Measurements from ENCODE around the gene RALGPS1.

The RALGPS1 gene

DNA sequence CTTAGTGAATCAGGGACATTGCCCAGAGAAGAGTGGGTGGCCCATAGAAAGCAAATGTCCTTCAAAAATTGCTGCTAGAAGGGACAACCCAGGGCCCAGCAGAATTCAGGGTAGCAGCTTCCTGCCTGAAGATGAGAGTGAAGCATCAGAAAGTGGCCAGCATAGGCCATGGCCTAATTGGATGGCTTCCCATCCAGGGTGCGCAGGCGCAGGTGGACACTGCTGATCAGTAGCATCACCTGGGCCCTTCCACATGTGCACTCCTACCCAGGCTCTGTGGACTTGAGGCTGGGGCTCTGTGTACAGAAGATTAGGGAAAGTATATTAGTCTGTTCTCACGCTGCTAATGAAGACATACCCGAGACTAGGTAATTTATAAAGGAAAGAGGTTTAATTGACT lies 291.4 kb downstream of the RALGPS1 start:
- no peak for DNase-seq (ENCODE audit: low read depth)

DNA sequence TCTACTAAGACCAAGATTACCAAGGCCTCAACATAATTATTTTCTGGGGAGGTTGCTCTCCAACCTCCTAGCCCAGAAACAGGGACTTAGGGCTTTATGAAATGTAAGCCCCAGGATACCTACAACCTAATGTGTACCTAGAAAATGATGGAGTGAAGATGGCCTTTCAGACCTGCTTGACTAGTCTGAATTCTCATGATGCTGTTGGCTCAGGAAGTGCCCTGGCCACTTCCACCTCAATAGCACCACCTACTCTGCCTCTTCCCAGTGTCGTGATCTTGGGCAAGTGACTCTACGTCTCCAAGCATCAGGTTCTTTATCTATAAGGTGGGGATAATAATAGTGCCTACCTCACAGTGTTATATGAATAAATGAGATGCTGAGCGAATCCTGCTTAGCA lies 292.1 kb downstream of the RALGPS1 start:
- no peak for DNase-seq (ENCODE audit: low read depth)

DNA sequence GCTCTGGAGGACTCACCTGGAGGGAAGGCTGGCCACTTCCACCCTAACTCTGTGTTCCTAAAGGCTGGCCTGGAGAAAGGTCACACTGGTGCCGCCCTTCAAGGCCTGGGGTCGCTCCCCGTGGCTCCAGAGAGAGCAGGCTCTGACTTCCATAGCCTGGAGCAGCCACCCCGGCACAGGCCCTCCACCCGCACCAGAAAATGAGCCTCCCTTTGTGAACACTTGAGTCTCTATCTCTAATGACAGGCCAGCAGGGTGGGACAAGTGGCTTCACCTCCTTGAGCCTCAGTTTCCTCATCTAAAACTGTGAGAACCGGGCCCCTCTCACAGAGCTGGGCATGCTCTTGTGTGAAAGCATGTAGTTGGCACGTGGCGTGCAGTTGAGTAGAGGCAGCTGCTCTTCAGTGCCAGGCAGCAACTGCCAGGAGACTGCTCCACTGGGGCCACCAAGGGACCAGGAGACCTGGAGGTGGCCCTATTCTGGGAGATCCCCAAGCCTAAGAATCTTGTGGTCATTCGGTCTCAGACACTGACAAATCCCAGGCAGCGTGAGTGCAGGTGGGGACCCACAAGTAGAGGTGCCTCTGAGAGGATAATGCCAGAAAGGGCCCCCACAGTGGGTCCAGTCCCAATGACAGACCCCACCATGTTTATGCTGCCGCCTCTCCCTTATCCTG lies 293.3 kb downstream of the RALGPS1 start:
- no peak for DNase-seq (ENCODE audit: low read depth)

DNA sequence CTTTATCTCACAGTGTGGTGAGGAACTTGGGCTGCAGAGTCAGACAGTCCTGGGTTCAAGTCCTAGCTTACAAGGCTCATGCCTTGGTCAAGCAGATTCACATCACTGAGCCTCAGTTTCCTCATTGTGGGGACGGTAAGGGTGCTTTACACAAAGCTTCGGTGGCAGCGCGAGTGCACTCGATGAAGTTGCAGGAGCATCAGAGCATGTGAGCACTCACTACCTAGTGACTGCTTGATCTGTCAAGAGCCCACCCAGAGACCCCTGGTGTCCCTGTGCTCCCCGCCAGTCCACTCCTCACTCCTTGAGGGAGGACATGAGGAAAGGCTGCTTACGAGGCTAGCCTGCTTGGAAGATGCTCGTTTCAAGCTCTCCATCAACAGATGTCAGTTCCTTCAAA lies 293.8 kb downstream of the RALGPS1 start:
- no peak for DNase-seq (ENCODE audit: low read depth)

DNA sequence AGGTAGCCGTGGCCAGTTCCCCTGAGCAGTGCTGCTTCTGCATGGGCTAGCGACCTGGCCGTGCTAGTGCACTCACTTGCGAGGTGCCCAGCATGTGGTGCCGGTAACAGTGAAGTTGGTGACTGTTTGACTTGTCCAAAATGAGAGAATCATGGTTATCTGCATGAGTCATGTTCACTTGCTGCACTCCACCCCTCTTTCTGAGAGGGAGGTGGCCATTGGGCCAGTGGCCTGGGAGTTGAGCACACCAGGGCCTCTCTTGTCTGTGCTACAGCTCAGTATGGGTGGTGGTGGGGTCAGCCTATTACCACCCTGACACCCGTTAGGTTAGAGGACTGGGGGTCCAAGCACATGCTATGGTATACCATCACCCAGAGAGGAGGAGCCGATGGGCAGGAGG lies 294.6 kb downstream of the RALGPS1 start:
- no peak for DNase-seq (ENCODE audit: low read depth)

DNA sequence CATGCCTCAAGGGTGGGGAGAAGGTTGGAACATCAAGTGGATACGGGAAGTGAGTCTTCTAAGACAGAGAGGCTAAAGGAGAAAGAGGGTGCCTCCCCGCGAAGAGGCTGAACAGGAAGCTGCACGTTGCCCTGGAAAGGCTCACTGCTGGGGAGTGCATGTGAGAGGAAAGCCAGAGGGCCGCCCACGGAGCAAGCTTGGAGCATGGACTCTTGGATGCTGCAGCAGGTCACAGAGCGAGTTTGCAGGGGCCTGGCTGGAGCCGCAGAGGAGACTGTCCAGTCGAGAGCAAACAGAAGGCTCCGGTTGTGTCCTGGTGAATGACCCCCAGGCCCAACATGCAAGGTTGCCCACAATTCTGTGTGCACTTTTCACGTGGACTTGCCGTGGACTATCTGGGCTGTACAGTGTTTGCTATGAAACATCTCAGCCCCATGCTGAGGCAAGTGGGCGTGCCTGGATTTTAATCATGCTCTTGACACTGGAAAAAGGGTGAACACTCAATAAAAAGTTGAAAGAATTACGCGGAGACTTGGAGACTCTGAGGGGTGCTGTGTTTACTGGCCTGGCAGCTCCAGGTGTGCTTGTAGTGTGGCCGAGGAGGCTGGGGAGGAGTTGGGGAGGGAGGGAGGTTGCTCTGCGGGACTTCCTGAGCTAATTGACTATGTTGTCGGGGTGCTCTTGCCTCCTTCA lies 295.5 kb downstream of the RALGPS1 start:
- no peak for DNase-seq (ENCODE audit: low read depth)

DNA sequence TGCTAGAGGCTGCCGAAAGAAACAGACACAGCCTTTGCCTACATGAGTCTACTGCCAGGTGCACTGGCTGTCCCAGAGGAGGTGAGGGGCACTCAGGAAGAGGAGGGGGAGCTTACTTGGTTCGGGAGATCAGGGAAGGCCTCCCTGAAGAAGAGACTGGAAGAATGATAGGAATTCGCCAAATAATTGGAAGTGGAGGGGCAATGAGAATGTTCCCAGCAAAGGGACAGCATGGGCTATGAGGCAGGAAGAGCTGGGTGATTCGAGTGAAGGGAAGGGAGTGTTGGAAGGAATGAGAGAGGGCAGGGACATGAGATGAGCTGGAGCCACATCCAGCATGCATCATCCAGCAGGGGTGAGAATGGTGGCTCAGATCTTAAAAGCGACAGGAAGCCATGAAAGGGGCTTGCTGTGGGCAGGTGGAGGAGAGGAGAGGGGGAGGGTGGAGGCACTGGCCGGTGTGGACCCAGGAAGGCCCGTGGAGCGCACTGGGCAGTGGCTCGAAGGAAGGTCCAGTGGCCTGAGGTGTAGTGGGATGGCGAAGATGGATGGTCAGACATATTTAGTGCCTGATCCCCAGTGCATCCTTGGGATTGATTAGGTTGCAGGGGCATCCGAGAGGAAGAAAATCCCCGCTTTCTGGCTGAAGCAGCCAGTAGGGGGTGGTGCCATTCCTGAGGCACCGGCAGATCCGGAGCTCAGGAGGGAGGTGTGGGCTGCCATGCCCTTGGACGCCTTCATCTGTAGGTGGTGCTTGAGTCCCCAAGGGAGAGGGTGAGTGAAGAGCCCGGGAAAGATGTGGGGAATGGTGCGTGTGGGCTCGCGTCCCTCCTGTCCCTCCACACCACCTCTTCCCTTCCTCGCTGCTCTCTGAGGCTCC lies 296.5 kb downstream of the RALGPS1 start:
- no peak for DNase-seq (ENCODE audit: low read depth)

DNA sequence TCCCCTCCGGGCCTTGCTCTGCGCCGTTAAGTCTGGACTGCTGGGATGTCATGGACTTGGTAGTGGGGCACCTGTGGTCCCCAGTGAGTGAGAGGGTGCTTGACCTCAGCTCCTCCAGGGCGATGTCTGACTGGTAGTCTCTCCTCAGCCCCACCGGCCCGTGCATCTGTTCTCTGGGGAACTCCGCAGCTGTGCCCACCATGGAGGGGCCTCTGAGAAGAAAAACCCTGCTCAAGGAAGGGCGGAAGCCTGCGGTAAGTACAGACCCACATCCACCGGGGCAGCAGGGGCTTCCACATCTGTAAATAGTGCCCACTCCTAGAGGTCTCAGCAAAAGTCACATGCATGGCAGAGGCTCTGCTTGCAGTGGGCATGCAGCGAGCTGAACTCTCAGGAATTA lies 297.4 kb downstream of the RALGPS1 start:
- DNase-seq (ENCODE audit: low read depth), result no peak

DNA sequence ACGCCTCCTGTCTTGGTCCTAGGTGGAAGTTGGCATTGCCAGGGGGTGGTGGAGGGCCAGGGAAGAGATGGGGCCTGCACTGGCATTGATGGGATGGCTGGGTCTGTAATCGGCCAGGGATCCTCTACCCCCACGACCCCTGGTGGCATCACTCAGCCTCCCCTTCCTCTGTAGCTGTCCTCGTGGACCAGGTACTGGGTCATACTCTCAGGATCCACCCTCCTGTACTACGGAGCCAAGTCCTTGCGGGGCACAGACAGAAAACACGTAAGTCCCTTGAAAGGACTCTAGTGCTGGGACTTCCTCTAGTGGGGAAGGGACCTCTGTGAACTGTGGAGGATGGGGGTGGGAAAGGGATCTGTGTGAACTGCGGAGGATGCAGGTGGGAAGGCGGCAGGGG lies 297.9 kb downstream of the RALGPS1 start:
- DNase-seq (ENCODE audit: low read depth), result no peak

DNA sequence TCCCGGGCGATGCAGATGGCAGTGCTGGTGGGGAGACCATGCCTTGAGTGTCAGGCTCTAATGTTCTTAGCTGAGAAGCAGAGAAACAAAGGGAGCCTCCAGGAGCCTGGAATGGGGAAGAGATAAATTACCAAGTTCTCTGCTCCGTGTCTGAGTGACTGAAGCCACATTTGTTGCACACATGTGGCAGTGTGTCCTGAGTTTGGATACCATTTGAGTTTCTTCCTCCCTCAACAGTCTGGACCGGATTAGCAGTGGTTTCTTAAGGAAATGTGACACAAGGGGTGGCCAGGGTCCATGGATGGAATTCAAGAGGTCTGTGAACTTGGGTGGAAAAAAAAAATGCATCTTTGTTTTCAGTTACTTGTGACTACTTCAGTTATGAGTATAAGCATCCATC lies 299.3 kb downstream of the RALGPS1 start:
- no peak for DNase-seq (ENCODE audit: low read depth)

DNA sequence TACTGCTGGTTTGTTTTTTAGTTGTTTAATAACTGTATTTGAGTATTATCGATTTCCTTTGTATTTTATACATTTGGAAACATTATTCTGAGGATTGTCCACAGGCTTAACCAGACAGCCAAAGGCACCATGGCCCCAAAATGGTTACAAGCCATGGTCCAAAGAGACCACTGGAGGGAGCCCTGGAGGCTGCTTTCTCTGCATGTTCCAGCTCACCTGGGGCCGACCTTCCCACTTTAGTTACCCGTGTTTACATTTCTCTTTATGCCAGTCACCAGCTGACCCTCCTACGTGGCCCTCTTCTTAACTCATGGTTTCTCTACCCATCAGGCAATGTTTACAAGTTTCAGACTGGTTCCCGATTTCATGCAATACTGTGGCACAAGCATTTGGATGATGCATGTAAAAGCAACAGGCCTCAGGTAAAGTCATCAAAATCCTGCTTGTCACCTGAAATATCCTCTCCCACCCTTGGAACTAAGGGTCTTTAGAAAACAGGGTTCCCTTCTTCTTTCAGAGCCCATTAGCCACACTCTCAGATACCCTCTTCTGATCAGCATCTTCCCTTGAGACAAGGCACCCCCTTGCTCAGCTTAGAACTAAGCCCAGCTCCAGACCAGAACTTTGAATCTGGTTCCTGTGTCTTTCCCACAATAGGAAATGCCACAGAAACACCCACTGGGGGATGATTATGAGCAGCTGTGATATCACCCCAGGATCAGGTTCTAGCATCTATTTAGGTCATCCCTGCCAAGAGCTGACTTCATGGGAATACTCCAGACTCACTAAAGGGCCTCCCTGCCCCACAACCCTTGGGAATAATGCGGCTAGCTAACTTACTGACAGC lies 300.1 kb downstream of the RALGPS1 start:
- peak; percentile 61 for DNase-seq (ENCODE audit: low read depth)

DNA sequence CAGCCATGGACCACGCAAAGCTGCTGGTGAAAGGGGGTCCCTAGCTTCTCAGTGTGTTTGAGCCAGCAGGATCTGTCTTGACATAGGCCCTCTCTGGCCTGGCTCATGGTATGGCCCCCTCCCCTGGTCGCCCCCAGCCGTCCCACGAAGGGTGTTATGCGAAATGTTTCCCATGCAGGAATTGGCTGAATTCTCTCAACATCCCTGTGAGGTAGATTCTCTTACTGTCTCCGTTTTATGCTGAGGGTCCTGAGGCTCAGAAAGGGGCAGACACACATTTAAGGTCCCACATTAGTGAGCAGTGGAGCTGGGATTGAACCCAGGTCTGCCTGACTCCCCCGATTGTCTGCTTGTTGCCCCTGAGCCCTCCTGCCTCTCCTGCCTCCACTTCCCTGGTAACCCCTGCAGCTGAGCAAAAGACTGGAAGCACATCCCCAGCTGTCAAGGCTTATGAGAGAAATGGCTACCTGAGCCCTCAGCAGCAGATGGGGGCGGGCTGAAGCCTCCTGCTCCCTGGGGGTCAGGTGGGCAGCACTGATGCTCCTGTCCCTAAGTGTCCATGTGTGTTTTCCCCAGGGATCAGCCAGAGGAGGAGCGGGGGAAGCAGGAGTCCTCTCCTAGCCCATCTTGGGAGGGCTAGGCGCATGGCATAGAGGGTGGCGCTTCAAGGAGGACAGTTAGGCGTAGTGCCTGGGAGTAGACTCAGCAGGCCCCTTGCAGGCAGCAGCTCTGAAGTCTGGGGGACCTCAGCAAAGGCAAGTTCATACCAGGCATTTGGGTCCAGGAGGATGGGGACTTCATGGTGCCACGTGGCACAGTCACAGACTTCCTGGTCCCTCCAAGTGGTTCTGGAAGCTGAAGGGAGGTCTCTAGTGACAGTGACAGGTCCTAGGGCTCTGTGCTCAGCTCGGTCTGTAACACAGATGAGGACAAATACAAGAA lies 301.0 kb downstream of the RALGPS1 start:
- no peak for DNase-seq (ENCODE audit: low read depth)

DNA sequence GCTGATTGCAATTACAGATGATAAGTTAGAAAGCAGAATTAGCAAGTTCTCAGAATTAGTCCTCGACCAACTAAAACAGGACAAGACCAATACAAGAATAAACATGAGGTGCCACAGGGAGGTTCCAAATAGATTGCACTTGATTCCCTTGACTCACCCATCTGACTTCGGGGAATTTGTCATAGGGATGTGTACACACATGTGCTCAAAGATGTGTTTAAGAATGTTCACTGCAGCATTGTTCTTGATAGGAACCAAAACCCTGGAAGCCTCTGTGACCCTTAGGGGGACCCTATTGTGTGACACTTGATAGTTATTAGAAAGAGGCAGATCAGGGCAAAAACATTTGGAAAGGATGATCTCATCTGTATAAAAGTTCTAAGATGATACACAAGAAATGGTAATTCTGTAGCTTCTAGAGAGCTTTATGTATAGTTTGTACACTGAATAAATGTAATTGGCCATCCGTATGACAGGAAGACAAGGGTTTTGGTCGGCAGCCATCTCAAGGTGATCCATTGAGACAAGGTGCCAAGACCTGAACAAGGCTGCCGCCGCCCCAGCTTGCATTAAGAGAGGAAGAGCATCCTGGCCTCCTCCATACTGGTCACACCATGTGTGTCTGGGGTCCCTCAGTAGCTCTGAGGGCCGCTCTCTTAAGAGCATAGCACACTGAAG lies 301.8 kb downstream of the RALGPS1 start:
- DNase-seq (ENCODE audit: low read depth), result no peak

DNA sequence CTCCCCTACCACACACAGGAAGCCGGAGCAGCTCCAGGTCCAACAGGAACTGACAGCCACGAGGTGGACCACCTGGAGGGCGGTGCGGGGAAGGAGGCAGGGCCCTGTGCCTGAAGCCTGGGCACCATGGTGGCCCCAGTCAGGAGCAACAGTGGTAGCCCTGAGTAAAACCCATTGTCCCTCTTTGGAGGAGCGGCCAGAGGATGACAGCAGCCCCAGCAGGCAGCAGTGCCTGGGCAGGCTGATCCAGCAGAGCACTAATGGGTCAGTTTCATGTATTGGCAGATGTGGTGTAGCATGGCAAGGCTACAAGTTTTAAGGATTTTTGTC lies 302.3 kb downstream of the RALGPS1 start:
- no peak for DNase-seq (ENCODE audit: low read depth)

DNA sequence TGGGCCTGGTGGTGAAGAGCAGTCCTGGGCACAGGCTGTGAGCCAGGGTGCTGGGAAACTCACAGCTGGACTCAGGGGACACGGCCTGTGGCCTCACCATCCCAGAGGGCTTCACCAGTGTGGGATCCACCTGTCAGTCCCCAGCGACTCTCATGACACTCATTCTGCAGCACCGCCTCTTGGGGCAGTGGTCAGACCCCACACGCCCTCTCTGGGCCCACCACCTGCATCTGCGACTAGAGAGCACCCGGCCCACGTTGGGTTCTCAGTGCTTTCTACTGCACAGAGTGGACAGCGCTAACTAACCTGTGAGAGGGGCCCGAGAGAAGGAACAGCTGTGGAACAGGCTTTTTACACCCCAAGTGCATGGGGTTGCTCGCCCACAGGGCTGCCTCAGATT lies 304.2 kb downstream of the RALGPS1 start:
- no peak for DNase-seq (ENCODE audit: low read depth)

DNA sequence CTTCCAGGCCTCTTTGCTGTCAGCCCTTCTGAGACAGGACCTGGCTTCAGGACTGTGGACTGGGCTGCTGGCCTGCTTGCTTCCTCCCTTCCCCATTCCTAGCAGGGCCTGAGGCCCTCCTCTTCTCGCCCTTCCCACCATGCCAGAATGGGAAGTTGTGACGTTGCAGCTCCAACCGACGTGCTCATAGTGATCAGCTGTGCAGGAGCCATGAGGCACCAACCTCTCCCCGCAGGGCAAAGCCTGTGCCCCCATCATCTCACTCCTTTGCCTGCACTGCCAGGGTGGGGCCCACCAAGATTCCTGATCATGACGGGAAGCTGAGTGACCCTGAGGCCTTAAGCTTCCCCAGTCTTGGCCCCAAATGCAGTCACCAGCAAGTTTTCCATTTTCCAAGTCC lies 304.9 kb downstream of the RALGPS1 start:
- DNase-seq (ENCODE audit: low read depth), result no peak

DNA sequence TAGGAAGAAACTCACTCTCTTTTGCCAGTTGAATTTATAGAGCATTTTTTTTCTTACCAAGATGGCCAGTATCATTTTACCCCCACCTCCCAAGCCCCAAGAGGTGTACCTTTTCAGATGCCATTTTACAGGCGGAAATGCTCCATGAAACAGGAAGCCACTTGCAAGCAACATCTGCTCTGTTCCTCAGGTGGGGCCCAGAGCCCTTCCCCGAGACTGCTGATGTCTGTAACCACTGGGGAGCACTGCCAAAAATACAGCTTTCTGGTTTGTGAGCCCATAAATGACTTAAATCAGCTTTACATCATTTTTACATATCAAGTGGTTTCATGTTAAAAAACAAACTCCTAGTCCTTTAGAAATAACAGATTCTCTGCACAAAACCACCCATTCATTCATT lies 307.1 kb downstream of the RALGPS1 start:
- DNase-seq (ENCODE audit: low read depth), result no peak

DNA sequence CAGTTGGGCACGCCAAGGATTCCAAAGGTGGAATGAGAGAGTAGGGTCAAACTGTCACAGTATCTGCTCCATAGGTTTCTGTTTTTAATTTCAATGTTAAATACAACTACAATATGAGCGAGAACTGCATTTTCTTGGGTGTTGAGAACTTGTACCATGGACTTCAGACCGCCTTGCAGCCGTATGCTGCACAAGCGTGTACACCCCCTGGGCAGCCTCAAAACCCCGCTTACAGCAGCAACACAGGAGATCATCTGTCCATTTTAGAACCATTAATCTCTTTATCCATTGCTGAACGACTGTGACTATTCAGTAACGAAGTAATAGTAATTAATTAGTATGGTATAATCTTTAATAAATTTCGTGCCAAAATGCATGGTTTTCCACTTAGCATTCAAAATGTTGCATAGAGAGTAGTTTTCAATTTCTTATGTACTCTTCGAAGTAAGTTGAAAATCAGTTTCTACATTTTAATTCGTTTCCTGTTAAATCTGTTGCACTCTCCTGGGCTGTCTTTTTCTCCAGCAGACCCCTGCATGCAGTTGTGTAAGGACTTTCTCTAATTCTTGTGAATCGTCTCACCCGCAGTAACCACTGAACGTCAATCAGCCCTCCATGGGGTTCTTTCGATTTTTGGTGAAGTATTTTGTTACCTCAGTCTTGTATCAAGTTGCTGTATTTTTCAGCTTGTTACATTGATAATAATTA lies 308.0 kb downstream of the RALGPS1 start:
- DNase-seq (ENCODE audit: low read depth), result no peak

DNA sequence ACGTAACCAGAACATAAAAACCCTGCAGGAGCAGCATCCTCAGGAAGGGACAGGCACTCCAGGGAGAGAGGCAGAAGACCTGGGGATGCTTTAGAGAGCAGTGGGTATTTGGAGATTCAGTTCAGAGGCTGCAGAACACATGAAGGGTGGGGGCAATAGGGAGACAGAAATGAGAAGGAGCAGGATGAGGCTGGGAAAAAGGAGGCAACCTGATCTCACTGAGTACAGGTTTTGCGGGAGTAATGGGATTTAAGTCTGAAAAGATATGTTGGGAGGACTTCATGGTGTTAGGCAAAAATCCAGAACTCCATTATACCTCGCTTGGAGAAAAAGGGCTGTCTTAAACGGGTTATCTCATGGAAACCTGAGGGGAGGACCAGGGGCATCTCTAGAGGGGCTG lies 308.7 kb downstream of the RALGPS1 start:
- DNase-seq (ENCODE audit: low read depth), result no peak

DNA sequence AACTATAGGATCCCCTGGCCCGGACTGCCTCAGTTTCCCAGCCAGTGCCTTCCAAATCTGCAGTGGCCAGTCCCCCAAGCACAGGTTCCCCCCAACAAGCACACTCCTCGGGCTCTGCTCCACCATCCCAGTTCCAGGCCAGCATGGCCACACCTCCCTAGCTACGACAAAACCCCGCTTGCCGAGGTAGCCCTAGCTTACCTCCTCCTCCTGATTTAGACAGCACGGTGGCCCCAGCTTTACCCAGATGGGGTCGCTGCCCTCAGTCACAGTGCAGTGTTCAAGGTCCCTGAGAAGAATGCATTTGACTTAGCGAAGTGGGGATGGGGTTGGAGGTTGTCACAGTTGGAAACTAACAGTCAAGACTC lies 309.2 kb downstream of the RALGPS1 start:
- DNase-seq (ENCODE audit: low read depth), result no peak
